Measurements from ENCODE around the gene SYNDIG1L. TPM values are rescaled to one million over a fixed set of nuclear protein-coding genes. Genes with fewer than 3 reads are reported as not detected.

SYNDIG1L gene
- total and polyA plus RNA-seq, 9 of the 15 experiments (the other 6 are each of a cell fraction or from before 2014, with no cell fraction given) = not detected

- intact Hi-C loops (cut with micrococcal nuclease) = no loop called here
- no peaks in the 10 kb centered on the region for H3K79me2 ChIP-seq (ENCODE audit: control insufficient read depth, insufficient read depth, low read length)
- whole genome bisulfite sequencing (ENCODE audit: insufficient coverage, low coverage, missing lambda C conversion rate) = 8% methylated on average over 7 of the region's 7 CpGs
- no peaks in the 10 kb centered on the region for H3K9me3 ChIP-seq (replicated peaks; ENCODE audit: control insufficient read depth, insufficient read depth, low read depth, low read length)
- H3K9me1 ChIP-seq (ENCODE audit: control insufficient read depth, insufficient read depth, low read length) = no peaks in the 10 kb centered on the region
- no peaks in the 10 kb centered on the region for H4K20me1 ChIP-seq (replicated peaks; ENCODE audit: control insufficient read depth, insufficient read depth, low read length)
- DNase-seq (ENCODE audit: extremely low read depth in 1 of 4, low spot score in 3 of 4) = no peak
- H3K9ac ChIP-seq (ENCODE audit: insufficient read depth in 1 of 2, low read depth in 2 of 2, low read length in 2 of 2) = no peak overlapping the region
- H3K4me2 ChIP-seq (ENCODE audit: insufficient read depth, low read length) = no peak overlapping the region
- no peak for ATAC-seq
- H3K4me1 ChIP-seq (replicated peaks in 1 of 2; ENCODE audit: control insufficient read depth in 2 of 2, insufficient read depth in 2 of 2, low read length in 2 of 2) = peaks cover 0 to 6% of the 10 kb centered on the region in 2 experiments; a peak in 2 of 5 replicates
- FAIRE-seq = no peak
- BruUV-seq (replicated peaks) = no TSS peak
- ChIA-PET CTCF (ENCODE audit: low intra/inter-chr PET ratio) (no interaction called here), POLR2A (no interaction called here)
- peaks cover 0 to 22% of the 10 kb centered on the region in 2 experiments; a peak in 2 of 5 replicates for H3K27me3 ChIP-seq (ENCODE audit: control insufficient read depth in 2 of 2, insufficient read depth in 2 of 2, low read length in 2 of 2)
- no peaks in the 10 kb centered on the region for H3K36me3 ChIP-seq (ENCODE audit: control insufficient read depth, insufficient read depth, low read length)
- in situ Hi-C loops (cut with MboI) = no loop called here
- no peak overlapping the region for H2AFZ ChIP-seq (ENCODE audit: low read depth, low read length)
- no peak overlapping the region for H3K27ac ChIP-seq (ENCODE audit: extremely low read depth, low read depth, low read length)
- no peak overlapping the region for H3K4me3 ChIP-seq
- no peak for TF ChIP-seq BRD4 (IDR thresholded peaks at IDR 0.05)
- no peak for TF ChIP-seq COPS2 (conservative IDR thresholded peaks at IDR 0.05)
- TF ChIP-seq GTF2F1 (IDR thresholded peaks at IDR 0.05; ENCODE audit: low read depth, low read length) = no peak
- TF ChIP-seq, protein P1, sequence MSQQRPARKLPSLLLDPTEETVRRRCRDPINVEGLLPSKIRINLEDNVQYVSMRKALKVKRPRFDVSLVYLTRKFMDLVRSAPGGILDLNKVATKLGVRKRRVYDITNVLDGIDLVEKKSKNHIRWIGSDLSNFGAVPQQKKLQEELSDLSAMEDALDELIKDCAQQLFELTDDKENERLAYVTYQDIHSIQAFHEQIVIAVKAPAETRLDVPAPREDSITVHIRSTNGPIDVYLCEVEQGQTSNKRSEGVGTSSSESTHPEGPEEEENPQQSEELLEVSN (IDR thresholded peaks at IDR 0.05; ENCODE audit: borderline replicate concordance in 1 of 2, extremely low read depth in 1 of 2, insufficient read depth in 1 of 2, insufficient read length in 1 of 2, low read depth in 1 of 2, low read length in 1 of 2, poor library complexity in 1 of 2, severe bottlenecking in 1 of 2) = no peak
- TF ChIP-seq HMG20A (CRISPR knock-in tag; conservative IDR thresholded peaks at IDR 0.05) = no peak
These were observed 4.0 kb upstream of the SYNDIG1L start for GRCh38 chr14:74429991-74430390.

Measured in K562 (cell line).